GM12878 (cell line): ENCODE results near the gene PRKCE. TPM values are rescaled to one million over a fixed set of nuclear protein-coding genes. Genes with fewer than 3 reads are reported as not detected.

Experiments
- ATAC-seq: fragments of 200-7000 bp; cut with Tn5 transposase; 3 replicates; pipeline ENCODE4 v1.9.1; 2020; ENCODE audit warnings: mild to moderate bottlenecking, moderate library complexity
- BruUV-seq: library from RNA; stranded (reverse); fragments of 400-500 nt; replicated peaks from 2 replicates; lab custom pipeline; 2021; lab: Mats Ljungman, UMichigan
- CTCF ChIA-PET: fragments of 300-600 bp; sonication (Branson Sonifier 250); formaldehyde crosslinking; extraction: SDS; loops from one replicate; lab custom pipeline; 2021; ENCODE audit warnings: inconsistent platforms; lab: Yijun Ruan, JAX
- POLR2A ChIA-PET: fragments of 350-600 bp; formaldehyde crosslinking; extraction: SDS; loops from one replicate; lab custom pipeline; 2021; ENCODE audit warnings: inconsistent platforms; lab: Charles Lee
- RAD21 ChIA-PET: fragments of 300-600 bp; sonication (Branson Sonifier 250); formaldehyde crosslinking; loops from one replicate; lab custom pipeline; 2023; ENCODE audit warnings: antibody characterized with exemption; ENCODE audit not compliant: unreplicated experiment; lab: Charles Lee
- SMC1A ChIA-PET: fragments of 300-600 bp; sonication (Branson Sonifier 250); formaldehyde crosslinking; loops from one replicate; lab custom pipeline; 2023; ENCODE audit not compliant: unreplicated experiment, uncharacterized antibody; lab: Charles Lee
- DNase-seq: peaks from one replicate; pipeline ENCODE4 v3.0.0-alpha.2; 2011; ENCODE audit warnings: low read depth, low spot score
- FAIRE-seq: peaks from 3 replicates; lab custom pipeline; 2011; peaks lifted over from hg19 to GRCh38; lab: Jason Lieb, UNC
- H2AFZ ChIP-seq: 2 replicates; pipeline ENCODE4 v1.6.0; 2011; ENCODE audit warnings: low read depth, low read length, control low read depth; ENCODE audit not compliant: control insufficient read depth
- H3K27ac ChIP-seq: 2 replicates; pipeline ENCODE4 v1.5.1; 2011; ENCODE audit warnings: control low read depth; ENCODE audit not compliant: control insufficient read depth, insufficient read depth
- H3K27me3 ChIP-seq, 2 experiments: replicated peaks in 1 of 2; 2 replicates each; pipeline versions ENCODE4 v1.6.0 to v1.6.1; 2011; ENCODE audit warnings: low read length in 1 of 2; ENCODE audit not compliant: control insufficient read depth in 2 of 2, insufficient read depth in 2 of 2
- H3K36me3 ChIP-seq, 2 experiments: 2 replicates each; pipeline ENCODE4 v1.5.1; 2011; ENCODE audit warnings: low read length in 1 of 2; ENCODE audit not compliant: control insufficient read depth in 2 of 2, insufficient read depth in 2 of 2
- H3K4me1 ChIP-seq: 2 replicates; pipeline ENCODE4 v1.6.1; 2011; ENCODE audit warnings: mild to moderate bottlenecking, low read length, moderate library complexity, mixed read lengths; ENCODE audit not compliant: control insufficient read depth, insufficient read depth
- H3K4me2 ChIP-seq: 2 replicates; pipeline ENCODE4 v1.6.0; 2011; ENCODE audit warnings: control low read depth; ENCODE audit not compliant: control insufficient read depth, insufficient read depth
- H3K4me3 ChIP-seq: fragments of 200-600 bp; sonication (generic); 2 replicates; pipeline ENCODE4 v1.5.1; 2016
- H3K79me2 ChIP-seq: 2 replicates; pipeline ENCODE4 v1.6.0; 2011; ENCODE audit warnings: low read length; ENCODE audit not compliant: control insufficient read depth, insufficient read depth
- H3K9ac ChIP-seq: 2 replicates; pipeline ENCODE4 v1.8.0; 2011; ENCODE audit warnings: low read length, control low read depth, mixed read lengths; ENCODE audit not compliant: control insufficient read depth, insufficient read depth
- H3K9me3 ChIP-seq: replicated peaks from 3 replicates; pipeline ENCODE4 v1.5.1; 2011; ENCODE audit warnings: mild to moderate bottlenecking, low read length; ENCODE audit not compliant: control insufficient read depth, insufficient read depth
- H4K20me1 ChIP-seq: 2 replicates; pipeline ENCODE4 v1.6.0; 2011; ENCODE audit not compliant: control insufficient read depth, insufficient read depth
- BCLAF1 ChIP-seq: fragments of 450-650 bp; IDR thresholded peaks from 2 replicates; pipeline ENCODE4 v1.6.1; 2017; ENCODE audit warnings: antibody characterized with exemption, mild to moderate bottlenecking, moderate library complexity
- BMI1 ChIP-seq: fragments of 450-650 bp; IDR thresholded peaks from 2 replicates; pipeline ENCODE4 v1.6.1; 2016; ENCODE audit warnings: mild to moderate bottlenecking, moderate library complexity, borderline replicate concordance
- EP300 ChIP-seq, 2 experiments: fragments of 150-350 bp in 1 of 2; IDR thresholded peaks; 2 replicates each; pipeline ENCODE4 v1.6.1; 2011 to 2012; ENCODE audit warnings: low read depth in 2 of 2, low read length in 2 of 2, borderline replicate concordance in 1 of 2, improper control_type of control experiment in 1 of 2, inconsistent platforms in 1 of 2; ENCODE audit not compliant: control insufficient read depth in 1 of 2
- EZH2 ChIP-seq: IDR thresholded peaks from 2 replicates; pipeline ENCODE4 v1.6.1; 2012; ENCODE audit warnings: low read depth, mild to moderate bottlenecking, control low read depth, inconsistent platforms, low read length, borderline replicate concordance; ENCODE audit not compliant: control insufficient read depth
- WGBS: methylation state at CpG from one replicate; pipeline ENCODE4 v1.1.6; 2016; ENCODE audit warnings: low lambda C conversion rate; ENCODE audit not compliant: insufficient replicate concordance, insufficient coverage; ENCODE audit errors: missing lambda C conversion rate; 5-methylcytosine and 5-hydroxymethylcytosine counted together
- in situ Hi-C: fragments of 300-500 bp; cut with MboI; formaldehyde crosslinking; loops from 9 replicates; pipeline ENCODE4 v1.14.3; 2018; ENCODE audit warnings: mixed read lengths
- intact Hi-C: fragments of 100-400 bp; cut with micrococcal nuclease; formaldehyde crosslinking; loops from one replicate; pipeline ENCODE4 v1.14.2; 2022; ENCODE audit not compliant: unreplicated experiment
- polyA plus RNA-seq, 11 experiments: library from polyadenylated mRNA; depleted of rRNA in 4 of 11; unstranded in 6 of 11; stranded (reverse) in 5 of 11; fragments of >200 nt; fragmentation: Nextera tagmentation in 4 of 11; fragmentation: Illumina TruSeq in 1 of 11; extraction: Ambion mirVana in 4 of 11; extraction: Trizol in 1 of 11; gene quantifications; 1 replicate in 1 of 11; 2 replicates in 10 of 11; pipeline versions ENCODE4 v1.2.1 to v1.2.3, GENCODE V29; 2011 to 2016; ENCODE audit warnings: inconsistent platforms in 2 of 11, missing spikeins in 2 of 11, low read depth in 1 of 11
- total RNA-seq, 4 experiments: library from RNA; depleted of rRNA in 3 of 4; stranded (reverse); fragments of >200 nt in 3 of 4; fragmentation: Illumina TruSeq in 1 of 4; extraction: Trizol in 1 of 4; gene quantifications; 2 replicates each; pipeline versions ENCODE4 v1.2.1 to v1.2.3, GENCODE V29; 2013 to 2021

PRKCE gene
- total and polyA plus RNA-seq, 10 of the 15 experiments (the other 5 are each of a cell fraction or from before 2014, with no cell fraction given) = 2.6 to 28.2 (median 11.3) TPM

- Histone ChIP-seq H3K9ac (no peak overlapping the region), H3K27me3 (no peaks in the 10 kb centered on the region), H3K79me2 (no peaks in the 10 kb centered on the region), H3K27ac (no peak overlapping the region), H3K9me3 (no peaks in the 10 kb centered on the region; the same call in 2 of the 3 replicates), H2AFZ (no peak overlapping the region), H3K36me3 (no peaks in the 10 kb centered on the region), H3K4me1 (peaks cover 14% of the 10 kb centered on the region), H4K20me1 (no peaks in the 10 kb centered on the region), H3K4me3 (no peak overlapping the region), H3K4me2 (no peak overlapping the region)
- intact Hi-C loops (loop anchor here (5.0 kb wide), 3 partner anchors 40 to 165 kb away; no protein-coding TSS in a partner anchor), in situ Hi-C loops (no loop called here)
- POLR2A ChIA-PET = interaction anchor here (0.7 to 3.8 kb wide), 9 partner anchors 8 to 266 kb away, joined by 3 to 28 read pairs (median 4); partner anchors contain the start of gene EPAS1
- no TSS peak for BruUV-seq
- SMC1A ChIA-PET = interaction anchor here (0.7 to 6.2 kb wide), 22 partner anchors 9 to 165 kb away, joined by 3 to 82 read pairs (median 6); partner anchors contain the start of gene EPAS1
- no peak for ATAC-seq
- TF ChIP-seq BCLAF1 (no peak), EZH2 (no peak), BMI1 (no peak), EP300 (IDR thresholded peaks at IDR 0.05; ENCODE audit: borderline replicate concordance in 1 of 2, control insufficient read depth in 1 of 2, low read depth in 2 of 2, low read length in 2 of 2) (no peak)
- RAD21 ChIA-PET = interaction anchor here (0.7 to 6.3 kb wide), 15 partner anchors 10 to 164 kb away, joined by 3 to 79 read pairs (median 4); partner anchors contain the start of gene EPAS1
- CTCF ChIA-PET = interaction anchor here (0.7 to 5.7 kb wide), 12 partner anchors 9 to 235 kb away, joined by 3 to 45 read pairs (median 6); no protein-coding TSS in a partner anchor
- 88% methylated on average over 7 of the region's 7 CpGs for WGBS
- FAIRE-seq = no peak
- no peak for DNase-seq
Observed at GRCh38 chr2:46227674-46228289, 576.3 kb downstream of the PRKCE start.
